NCI-H524 (cell line): ENCODE data around the gene ARID3C.

ENCODE experiments used
- DNase-seq, 2 experiments: peaks; one replicate each; lab custom pipeline; 2025; lab: John Stamatoyannopoulos, UW

Gene ARID3C

GRCh38 chr9:34594177-34594576 is 34.7 kb downstream of the ARID3C start:
- DNase-seq = no peak

- DNase-seq = peak in 1 of 2 experiments; percentile 38
Observed at GRCh38 chr9:34592895-34593601, 35.8 kb downstream of the ARID3C start.

GRCh38 chr9:34591917-34592866 is 36.7 kb downstream of the ARID3C start:
- no peak for DNase-seq

- DNase-seq = peak; percentile 46 to 61
Observed at GRCh38 chr9:34591248-34591916, 37.5 kb downstream of the ARID3C start.

- peak in 1 of 2 experiments; percentile 14 for DNase-seq
Observed at GRCh38 chr9:34590381-34591247, 38.3 kb downstream of the ARID3C start.

GRCh38 chr9:34589636-34590380 is 39.1 kb downstream of the ARID3C start, which contains the start of gene CNTFR:
TSS of gene CNTFR (minus strand) at chr9:34589724. CDS start at chr9:34568981, 20,743 bp downstream.
- DNase-seq = peak in 1 of 2 experiments; percentile 58

- peak in 1 of 2 experiments; percentile 39 for DNase-seq
Observed at GRCh38 chr9:34588671-34589635, 39.9 kb downstream of the ARID3C start.

- no peak for DNase-seq
Observed at GRCh38 chr9:34587271-34587670, 41.6 kb downstream of the ARID3C start.

- no peak for DNase-seq
Observed at GRCh38 chr9:34585946-34586669, 42.8 kb downstream of the ARID3C start.

GRCh38 chr9:34584970-34585369 is 43.9 kb downstream of the ARID3C start:
- no peak for DNase-seq

- DNase-seq = no peak
Observed at GRCh38 chr9:34582787-34583186, 46.1 kb downstream of the ARID3C start.

GRCh38 chr9:34581318-34581717 is 47.5 kb downstream of the ARID3C start:
- no peak for DNase-seq

GRCh38 chr9:34580358-34580757 is 48.5 kb downstream of the ARID3C start:
- DNase-seq = no peak

GRCh38 chr9:34579808-34580163 is 49.1 kb downstream of the ARID3C start:
- DNase-seq = no peak

GRCh38 chr9:34579104-34579807 is 49.6 kb downstream of the ARID3C start:
- no peak for DNase-seq

GRCh38 chr9:34578241-34579103 is 50.4 kb downstream of the ARID3C start:
- peak in 1 of 2 experiments; percentile 23 for DNase-seq
